ENCODE results near the gene NMD3.

DNA sequence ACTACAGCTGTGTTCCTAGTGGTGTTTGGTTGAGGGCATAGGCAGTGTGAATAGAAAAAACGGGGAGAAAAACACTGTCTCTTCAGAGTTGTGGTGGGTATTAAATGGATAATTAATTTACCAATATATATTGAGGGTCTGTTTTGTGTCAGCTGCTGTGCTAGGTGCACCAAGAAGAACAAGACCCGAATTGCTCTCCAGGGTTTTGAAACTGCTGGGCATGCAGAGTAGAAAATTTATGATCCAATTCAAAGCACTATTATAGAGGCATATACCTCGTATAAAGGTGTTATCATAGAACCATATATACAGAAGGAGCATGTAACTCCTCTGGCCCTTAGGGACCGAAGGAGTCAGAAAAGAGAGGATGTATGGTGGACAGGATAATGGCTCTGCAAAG, 1.6 kb upstream of the NMD3 start:
- TF ChIP-seq, protein P1, sequence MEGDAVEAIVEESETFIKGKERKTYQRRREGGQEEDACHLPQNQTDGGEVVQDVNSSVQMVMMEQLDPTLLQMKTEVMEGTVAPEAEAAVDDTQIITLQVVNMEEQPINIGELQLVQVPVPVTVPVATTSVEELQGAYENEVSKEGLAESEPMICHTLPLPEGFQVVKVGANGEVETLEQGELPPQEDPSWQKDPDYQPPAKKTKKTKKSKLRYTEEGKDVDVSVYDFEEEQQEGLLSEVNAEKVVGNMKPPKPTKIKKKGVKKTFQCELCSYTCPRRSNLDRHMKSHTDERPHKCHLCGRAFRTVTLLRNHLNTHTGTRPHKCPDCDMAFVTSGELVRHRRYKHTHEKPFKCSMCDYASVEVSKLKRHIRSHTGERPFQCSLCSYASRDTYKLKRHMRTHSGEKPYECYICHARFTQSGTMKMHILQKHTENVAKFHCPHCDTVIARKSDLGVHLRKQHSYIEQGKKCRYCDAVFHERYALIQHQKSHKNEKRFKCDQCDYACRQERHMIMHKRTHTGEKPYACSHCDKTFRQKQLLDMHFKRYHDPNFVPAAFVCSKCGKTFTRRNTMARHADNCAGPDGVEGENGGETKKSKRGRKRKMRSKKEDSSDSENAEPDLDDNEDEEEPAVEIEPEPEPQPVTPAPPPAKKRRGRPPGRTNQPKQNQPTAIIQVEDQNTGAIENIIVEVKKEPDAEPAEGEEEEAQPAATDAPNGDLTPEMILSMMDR (IDR thresholded peaks at IDR 0.05; ENCODE audit: low read depth, low read length), result no peak
- TF ChIP-seq EZH2phosphoT487 (IDR thresholded peaks at IDR 0.05; ENCODE audit: low read depth), result no peak

Measured in OCI-LY3 (cell line).